Omental fat pad (tissue), 4 donors: Measurements from ENCODE around the gene ZNF226. TPM values are rescaled to one million over a fixed set of nuclear protein-coding genes. Genes with fewer than 3 reads are reported as not detected.
A peak's percentile ranks its signal among the peaks of the same experiment; 100 is the strongest.
"Not testable (repeated sequence)": the region's sequence is repeated elsewhere in the genome, so short reads cannot be mapped to it uniquely, and the experiment has no call there.

Experiments used
- ATAC-seq: fragments of 150-250 bp; one replicate; pipeline ENCODE4 v1.9.1; 2016; ENCODE audit warnings: mild to moderate bottlenecking, moderate library complexity; ENCODE audit not compliant: low FRiP score
- DNase-seq: peaks from one replicate; pipeline ENCODE4 v3.0.0-alpha.2; 2019; ENCODE audit warnings: low spot score
- total RNA-seq, 4 donors: library from RNA; depleted of rRNA; stranded (reverse); fragments of >200 nt; gene quantifications; one replicate each; pipeline ENCODE4 v1.1.0, GENCODE V29; 2016
- TF ChIP-seq, protein P1 (sequence below), 3 donors: fragments of 450-650 bp; IDR thresholded peaks; one replicate each; pipeline ENCODE4 v1.5.1; 2016 to 2017; ENCODE audit warnings: antibody characterized with exemption in 3 of 3, mild to moderate bottlenecking in 3 of 3, moderate library complexity in 2 of 3

ZNF226 gene
- total RNA-seq, 4 donors from 2014 or later, result 9.5 to 18.6 (median 14.3) TPM

DNA sequence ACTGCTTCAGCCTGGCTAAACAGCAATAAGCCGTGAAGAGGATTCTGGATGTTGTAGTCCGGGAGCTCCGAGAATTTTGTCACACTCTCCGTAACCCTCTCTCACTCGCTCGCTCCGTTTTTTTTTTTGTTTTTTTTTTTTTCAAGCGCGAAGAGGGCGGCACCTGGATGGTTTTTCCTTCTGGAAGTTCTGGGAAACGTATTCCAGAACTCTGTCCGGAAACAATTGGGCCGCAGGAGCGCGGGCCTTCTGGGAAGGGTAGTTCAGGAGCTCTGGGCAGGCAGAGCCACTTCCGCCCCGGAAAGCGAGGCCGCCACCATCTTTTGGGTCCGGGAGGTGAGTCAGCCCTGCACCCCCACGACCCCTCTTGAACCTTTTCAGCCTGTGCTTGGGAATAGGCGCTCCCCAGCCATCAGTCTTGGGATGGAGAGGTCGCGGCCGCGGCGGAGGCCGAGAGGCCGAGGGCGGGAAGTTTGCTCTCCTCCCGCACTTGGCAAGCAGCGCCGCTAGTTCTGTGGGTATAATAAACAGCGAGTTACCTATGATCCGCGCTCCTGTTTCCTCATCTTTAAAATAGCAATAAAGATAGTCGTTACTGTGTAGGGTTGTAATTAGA lies 47.5 kb downstream of the ZNF226 start, which contains the start of gene ZNF227:
TSS of gene ZNF227 (plus strand) at position 283 of the 616 bp plus-strand sequence. CDS start 5,261 bp downstream, outside the sequence.
- TF ChIP-seq, protein P1, sequence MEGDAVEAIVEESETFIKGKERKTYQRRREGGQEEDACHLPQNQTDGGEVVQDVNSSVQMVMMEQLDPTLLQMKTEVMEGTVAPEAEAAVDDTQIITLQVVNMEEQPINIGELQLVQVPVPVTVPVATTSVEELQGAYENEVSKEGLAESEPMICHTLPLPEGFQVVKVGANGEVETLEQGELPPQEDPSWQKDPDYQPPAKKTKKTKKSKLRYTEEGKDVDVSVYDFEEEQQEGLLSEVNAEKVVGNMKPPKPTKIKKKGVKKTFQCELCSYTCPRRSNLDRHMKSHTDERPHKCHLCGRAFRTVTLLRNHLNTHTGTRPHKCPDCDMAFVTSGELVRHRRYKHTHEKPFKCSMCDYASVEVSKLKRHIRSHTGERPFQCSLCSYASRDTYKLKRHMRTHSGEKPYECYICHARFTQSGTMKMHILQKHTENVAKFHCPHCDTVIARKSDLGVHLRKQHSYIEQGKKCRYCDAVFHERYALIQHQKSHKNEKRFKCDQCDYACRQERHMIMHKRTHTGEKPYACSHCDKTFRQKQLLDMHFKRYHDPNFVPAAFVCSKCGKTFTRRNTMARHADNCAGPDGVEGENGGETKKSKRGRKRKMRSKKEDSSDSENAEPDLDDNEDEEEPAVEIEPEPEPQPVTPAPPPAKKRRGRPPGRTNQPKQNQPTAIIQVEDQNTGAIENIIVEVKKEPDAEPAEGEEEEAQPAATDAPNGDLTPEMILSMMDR (IDR thresholded peaks at IDR 0.05), result no peak
- ATAC-seq (peak; percentile 96), DNase-seq (peak; percentile 62)

DNA sequence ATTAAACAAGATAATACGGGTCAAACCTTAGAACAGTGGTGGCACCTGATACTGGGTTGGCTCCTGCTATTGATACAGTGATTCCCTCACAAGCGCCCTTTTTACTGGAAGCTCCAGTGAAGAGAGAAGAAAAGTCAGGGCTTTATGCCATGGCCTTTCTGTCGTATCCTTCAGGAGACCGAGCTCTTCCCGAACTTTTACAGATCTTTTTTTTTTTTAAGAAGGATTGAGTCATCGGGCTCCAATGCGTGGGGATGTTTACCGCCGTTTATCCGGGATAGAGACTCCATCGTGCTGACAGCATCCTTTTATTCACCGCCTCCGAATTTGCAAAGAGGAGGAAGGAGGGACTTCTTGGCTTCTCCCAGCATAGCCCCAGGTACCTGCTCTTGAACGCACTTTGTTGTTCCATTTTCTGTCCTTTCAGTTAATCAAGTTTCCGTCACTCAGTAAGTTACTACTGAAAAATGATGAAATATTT lies 48.0 kb downstream of the ZNF226 start:
- ATAC-seq (peak; percentile 30), DNase-seq (no peak)
- TF ChIP-seq, protein P1 (IDR thresholded peaks at IDR 0.05), result no peak

DNA sequence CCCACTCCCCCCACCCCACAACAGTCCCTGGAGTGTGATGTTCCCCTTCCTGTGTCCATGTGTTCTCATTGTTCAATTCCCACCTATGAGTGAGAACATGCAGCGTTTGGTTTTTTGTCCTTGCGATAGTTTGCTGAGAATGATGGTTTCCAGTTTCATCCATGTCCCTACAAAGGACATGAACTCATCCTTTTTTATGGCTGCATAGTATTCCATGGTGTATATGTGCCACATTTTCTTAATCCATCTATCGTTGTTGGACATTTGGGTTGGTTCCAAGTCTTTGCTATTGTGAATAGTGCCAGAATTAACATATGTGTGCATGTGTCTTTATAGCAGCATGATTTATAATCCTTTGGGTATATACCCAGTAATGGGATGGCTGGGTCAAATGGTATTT lies 55.0 kb downstream of the ZNF226 start:
- ATAC-seq, DNase-seq: not testable (repeated sequence)

DNA sequence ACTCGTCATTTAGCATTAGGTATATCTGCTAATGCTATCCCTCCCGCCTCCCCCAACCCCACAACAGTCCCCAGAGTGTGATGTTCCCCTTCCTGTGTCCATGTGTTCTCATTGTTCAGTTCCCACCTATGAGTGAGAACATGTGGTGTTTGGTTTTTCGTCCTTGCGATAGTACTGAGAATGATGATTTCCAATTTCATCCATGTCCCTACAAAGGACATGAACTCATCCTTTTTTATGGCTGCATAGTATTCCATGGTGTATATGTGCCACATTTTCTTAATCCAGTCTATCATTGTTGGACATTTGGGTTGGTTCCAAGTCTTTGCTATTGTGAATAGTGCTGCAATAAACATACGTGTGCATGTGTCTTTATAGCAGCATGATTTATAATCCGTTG lies 55.9 kb downstream of the ZNF226 start:
- ATAC-seq, DNase-seq: not testable (repeated sequence)

DNA sequence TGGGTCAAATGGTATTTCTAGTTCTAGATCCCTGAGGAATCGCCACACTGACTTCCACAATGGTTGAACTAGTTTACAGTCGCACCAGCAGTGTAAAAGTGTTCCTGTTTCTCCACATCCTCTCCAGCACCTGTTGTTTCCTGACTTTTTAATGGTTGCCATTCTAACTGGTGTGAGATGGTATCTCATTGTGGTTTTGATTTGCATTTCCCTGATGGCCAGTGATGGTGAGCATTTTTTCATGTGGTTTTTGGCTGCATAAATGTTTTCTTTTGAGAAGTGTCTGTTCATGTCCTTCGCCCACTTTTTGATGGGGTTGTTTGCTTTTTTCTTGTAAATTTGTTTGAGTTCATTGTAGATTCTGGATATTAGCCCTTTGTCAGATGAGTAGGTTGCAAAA lies 56.4 kb downstream of the ZNF226 start:
- DNase-seq, ATAC-seq: not testable (repeated sequence)

Other genes with a start within 250 kb of the ZNF226 start
- gene ZNF45, start 229.8 kb upstream of the ZNF226 start, total RNA-seq, result 10 to 100 TPM in 2 of 4 donors, 1 to 10 TPM in 2; 5.4 to 17.2 (median 12.3) TPM
- 1 to 10 TPM; 2.2 to 6.8 (median 4.0) TPM for gene ZNF221, start 213.9 kb upstream of the ZNF226 start, total RNA-seq
- gene ZNF155, start 180.9 kb upstream of the ZNF226 start, total RNA-seq, result 1 to 10 TPM; 5.0 to 8.2 (median 6.9) TPM
- gene ZNF230, start 162.1 kb upstream of the ZNF226 start, total RNA-seq, result 1 to 10 TPM; 1.7 to 5.7 (median 3.1) TPM
- gene ZNF222, start 139.7 kb upstream of the ZNF226 start, total RNA-seq, result 1 to 10 TPM; 1.9 to 3.7 (median 2.2) TPM
- gene ZNF223, start 113.1 kb upstream of the ZNF226 start, total RNA-seq, result 1 to 10 TPM; 2.8 to 4.7 (median 3.1) TPM
- gene ZNF284, start 92.9 kb upstream of the ZNF226 start, total RNA-seq, result 1 to 10 TPM in 3 of 4 donors, under 1 TPM in 1; 0.65 to 3.0 (median 1.7) TPM
- gene ZNF224, start 70.7 kb upstream of the ZNF226 start, total RNA-seq, result 10 to 100 TPM; 10.4 to 36.9 (median 17.5) TPM
- 1 to 10 TPM; 1.8 to 5.5 (median 2.7) TPM for gene ZNF225, start 51.7 kb upstream of the ZNF226 start, total RNA-seq
- 10 to 100 TPM in 1 of 4 donors, 1 to 10 TPM in 3; 4.8 to 11.3 (median 8.4) TPM for gene ZNF234, start 23.5 kb upstream of the ZNF226 start, total RNA-seq
- gene ZNF227, start 47.4 kb downstream of the ZNF226 start, total RNA-seq, result 10 to 100 TPM in 2 of 4 donors, 1 to 10 TPM in 2; 6.6 to 17.7 (median 10.8) TPM
- 1 to 10 TPM in 1 of 4 donors, under 1 TPM in 3; 0.19 to 1.1 (median 0.35) TPM for gene ZNF233, start 94.8 kb downstream of the ZNF226 start, total RNA-seq
- 1 to 10 TPM; 3.0 to 8.7 (median 4.3) TPM for gene ZNF235, start 139.9 kb downstream of the ZNF226 start, total RNA-seq
- gene ZNF112, start 191.6 kb downstream of the ZNF226 start, total RNA-seq, result 1 to 10 TPM; 2.0 to 6.0 (median 3.4) TPM
- 1 to 10 TPM; 1.1 to 6.5 (median 2.5) TPM for gene ZNF285, start 236.5 kb downstream of the ZNF226 start, total RNA-seq